Loucy (cell line): ENCODE data around the gene FSTL5.

Experiments
- H2AFZ ChIP-seq: fragments of 200-600 bp; sonication (generic); 2 replicates; pipeline ENCODE4 v1.6.0; 2016; ENCODE audit warnings: antibody characterized with exemption, mild to moderate bottlenecking, low read length, moderate library complexity
- H3F3A ChIP-seq: fragments of 200-600 bp; 2 replicates; pipeline ENCODE4 v1.6.0; 2016; ENCODE audit warnings: antibody characterized with exemption, low read depth, mild to moderate bottlenecking
- H3K27me3 ChIP-seq: fragments of 200-600 bp; sonication (generic); 2 replicates; pipeline ENCODE4 v1.6.1; 2014; ENCODE audit warnings: low read length, mild to moderate bottlenecking; ENCODE audit not compliant: insufficient read depth, poor library complexity, severe bottlenecking
- H3K36me3 ChIP-seq: fragments of 200-600 bp; sonication (generic); 2 replicates; pipeline ENCODE4 v1.6.1; 2016; ENCODE audit warnings: low read length; ENCODE audit not compliant: insufficient read depth
- H3K4me1 ChIP-seq: fragments of 200-600 bp; sonication (generic); 2 replicates; pipeline ENCODE4 v1.5.1; 2014; ENCODE audit warnings: low read length, mild to moderate bottlenecking; ENCODE audit not compliant: insufficient read depth, poor library complexity, severe bottlenecking
- H3K4me2 ChIP-seq: fragments of 200-600 bp; sonication (generic); 2 replicates; pipeline ENCODE4 v1.6.0; 2014; ENCODE audit warnings: antibody characterized with exemption, low read length, low read depth, mild to moderate bottlenecking; ENCODE audit not compliant: poor library complexity, severe bottlenecking
- H3K4me3 ChIP-seq: fragments of 200-600 bp; sonication (generic); 2 replicates; pipeline ENCODE4 v1.5.1; 2014; ENCODE audit warnings: low read length, mild to moderate bottlenecking, mixed read lengths; ENCODE audit not compliant: poor library complexity, severe bottlenecking
- H3K79me2 ChIP-seq: fragments of 200-600 bp; sonication (generic); 2 replicates; pipeline ENCODE4 v1.6.1; 2014; ENCODE audit warnings: low read length; ENCODE audit not compliant: insufficient read depth
- H3K9ac ChIP-seq: fragments of 200-600 bp; sonication (generic); 2 replicates; pipeline ENCODE4 v1.6.0; 2014; ENCODE audit warnings: mild to moderate bottlenecking, low read depth, low read length, moderate library complexity; ENCODE audit not compliant: poor library complexity, severe bottlenecking
- H3K9me2 ChIP-seq: fragments of 200-600 bp; sonication (generic); replicated peaks from 2 replicates; pipeline ENCODE4 v1.6.1; 2016; ENCODE audit warnings: low read depth, low read length, mixed read lengths
- H3K9me3 ChIP-seq: fragments of 200-600 bp; sonication (generic); 2 replicates; pipeline ENCODE4 v1.6.1; 2014; ENCODE audit warnings: mild to moderate bottlenecking, antibody characterized with exemption, low read length, low read depth; ENCODE audit not compliant: insufficient read depth
- H4K20me1 ChIP-seq: fragments of 200-600 bp; sonication (generic); 2 replicates; pipeline ENCODE4 v1.6.0; 2014; ENCODE audit warnings: antibody characterized with exemption, low read length, mild to moderate bottlenecking; ENCODE audit not compliant: insufficient read depth, poor library complexity, severe bottlenecking
- CTCF ChIP-seq: fragments of 200-600 bp; sonication (generic); conservative IDR thresholded peaks from 2 replicates; pipeline ENCODE4 v1.5.1; 2014; ENCODE audit warnings: mild to moderate bottlenecking, antibody characterized with exemption, low read length
- EZH2phosphoT487 ChIP-seq: fragments of 200-600 bp; IDR thresholded peaks from 2 replicates; pipeline ENCODE4 v1.6.1; 2018; ENCODE audit warnings: antibody characterized with exemption, mild to moderate bottlenecking, moderate library complexity, borderline replicate concordance

Gene FSTL5

GRCh38 chr4:161530710-161531109, 633.1 kb downstream of the FSTL5 start:
- no peak overlapping the region for H3K4me3 ChIP-seq
- no peaks in the 10 kb centered on the region for H3F3A ChIP-seq
- no peak for TF ChIP-seq CTCF
- no peak for TF ChIP-seq EZH2phosphoT487
- no peak overlapping the region for H3K4me2 ChIP-seq
- H3K9me3 ChIP-seq, result no peaks in the 10 kb centered on the region
- H3K79me2 ChIP-seq, result no peaks in the 10 kb centered on the region
- no peaks in the 10 kb centered on the region for H3K27me3 ChIP-seq
- no peaks in the 10 kb centered on the region for H3K36me3 ChIP-seq
- no peaks in the 10 kb centered on the region for H3K9me2 ChIP-seq
- H3K4me1 ChIP-seq, result no peaks in the 10 kb centered on the region
- H3K9ac ChIP-seq, result no peak overlapping the region
- H2AFZ ChIP-seq, result no peak overlapping the region
- no peaks in the 10 kb centered on the region for H4K20me1 ChIP-seq

- H4K20me1 ChIP-seq, result no peaks in the 10 kb centered on the region
These were observed 638.7 kb downstream of the FSTL5 start for GRCh38 chr4:161525121-161525520.

GRCh38 chr4:161522031-161522430, 641.8 kb downstream of the FSTL5 start:
- no peaks in the 10 kb centered on the region for H4K20me1 ChIP-seq
- H3K4me1 ChIP-seq, result no peaks in the 10 kb centered on the region
- H3K27me3 ChIP-seq, result no peaks in the 10 kb centered on the region
- no peak overlapping the region for H2AFZ ChIP-seq
- no peak overlapping the region for H3K9ac ChIP-seq
- no peak for TF ChIP-seq EZH2phosphoT487
- TF ChIP-seq CTCF, result no peak
- no peaks in the 10 kb centered on the region for H3K9me2 ChIP-seq
- no peaks in the 10 kb centered on the region for H3F3A ChIP-seq
- no peak overlapping the region for H3K4me2 ChIP-seq
- H3K36me3 ChIP-seq, result no peaks in the 10 kb centered on the region
- H3K79me2 ChIP-seq, result no peaks in the 10 kb centered on the region
- no peaks in the 10 kb centered on the region for H3K9me3 ChIP-seq
- no peak overlapping the region for H3K4me3 ChIP-seq

More at GRCh38 chr4:161525121-161525520, 638.7 kb downstream of the FSTL5 start:
- Histone ChIP-seq H2AFZ (no peak overlapping the region), H3K4me1 (no peaks in the 10 kb centered on the region), H3K4me2 (no peak overlapping the region), H3K9me3 (no peaks in the 10 kb centered on the region), H3K4me3 (no peak overlapping the region), H3K9ac (no peak overlapping the region), H3K9me2 (no peaks in the 10 kb centered on the region), H3K27me3 (no peaks in the 10 kb centered on the region), H3F3A (no peaks in the 10 kb centered on the region), H3K79me2 (no peaks in the 10 kb centered on the region), H3K36me3 (no peaks in the 10 kb centered on the region)
- TF ChIP-seq CTCF, result no peak
- no peak for TF ChIP-seq EZH2phosphoT487
